GM21367 (cell line): Measurements from ENCODE around the gene CYP24A1.

Experiments used
- ATAC-seq: cut with Tn5 transposase; IDR thresholded peaks from one replicate; pipeline ENCODE4 v1.9.1; 2021; ENCODE audit not compliant: unreplicated experiment

The CYP24A1 gene

DNA sequence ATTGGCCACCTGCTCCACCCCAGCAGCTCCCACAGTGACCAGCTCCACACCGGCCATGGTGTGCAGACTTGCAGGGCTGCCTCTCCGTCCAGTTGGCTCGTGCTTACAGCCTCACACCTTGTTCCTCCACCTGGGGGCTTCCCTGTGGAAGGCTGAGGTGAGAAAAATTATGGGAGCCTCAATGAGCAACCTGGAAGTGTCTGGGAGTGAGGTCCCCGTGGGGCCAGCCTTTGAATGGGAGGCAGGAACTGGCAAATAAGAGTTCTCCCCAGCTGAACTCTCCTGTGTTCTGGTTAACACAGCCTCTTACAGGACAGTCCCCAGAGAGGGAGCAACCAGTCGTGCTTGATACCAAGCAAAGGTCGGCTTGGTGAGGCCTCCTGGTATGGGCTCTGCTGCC is 30.3 kb upstream of the CYP24A1 start:
- no peak for ATAC-seq

DNA sequence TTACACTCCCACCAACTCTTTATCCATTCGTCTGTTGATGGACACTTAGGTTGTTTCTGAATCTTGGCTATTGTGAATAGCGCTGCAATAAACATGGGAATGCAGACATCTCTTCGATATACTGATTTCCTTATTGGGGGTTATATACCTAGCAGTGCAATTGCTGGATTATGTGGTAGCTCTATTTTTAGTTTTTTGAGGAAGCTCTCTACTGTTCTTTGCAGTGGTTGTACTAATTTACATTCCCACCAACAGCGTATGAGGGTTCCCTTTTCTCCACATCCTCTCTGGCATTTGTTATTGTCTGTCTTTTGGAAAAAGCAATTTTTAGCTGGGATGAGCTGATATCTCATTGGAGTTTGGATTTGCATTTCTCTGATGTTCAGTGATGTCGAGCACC is 29.5 kb upstream of the CYP24A1 start:
- no peak for ATAC-seq

DNA sequence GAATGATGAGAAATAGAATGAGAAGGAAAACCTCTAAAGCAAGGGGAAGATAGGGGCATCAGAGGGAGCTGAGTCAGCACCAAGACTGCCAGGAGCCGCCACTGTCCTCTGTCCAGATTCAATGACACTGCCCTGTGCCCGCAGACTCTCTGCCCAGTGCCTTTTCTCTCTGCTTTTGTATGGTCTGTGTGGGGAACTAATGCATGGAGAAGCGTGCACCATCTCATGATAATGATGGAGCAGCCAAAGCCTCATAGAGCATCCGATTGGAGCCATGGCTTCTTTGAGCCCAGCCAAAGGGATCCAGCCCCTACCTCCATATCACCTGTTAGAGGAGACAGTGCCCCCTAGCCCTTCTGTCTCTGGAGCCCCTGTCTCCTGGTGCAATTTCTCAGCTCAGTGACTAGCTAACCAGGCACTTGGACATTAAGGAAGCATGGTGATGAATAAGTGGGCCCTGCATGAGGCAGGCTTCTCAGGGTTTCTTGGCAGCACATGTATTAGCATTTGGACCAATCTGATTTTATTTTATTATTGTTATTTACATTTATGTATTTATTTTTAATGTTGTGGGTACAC is 27.6 kb upstream of the CYP24A1 start:
- no peak for ATAC-seq

- ATAC-seq = no peak
Observed at GRCh38 chr20:54200487-54201267, 26.9 kb upstream of the CYP24A1 start.

GRCh38 chr20:54199721-54200176 is 26.0 kb upstream of the CYP24A1 start:
- ATAC-seq = no peak

DNA sequence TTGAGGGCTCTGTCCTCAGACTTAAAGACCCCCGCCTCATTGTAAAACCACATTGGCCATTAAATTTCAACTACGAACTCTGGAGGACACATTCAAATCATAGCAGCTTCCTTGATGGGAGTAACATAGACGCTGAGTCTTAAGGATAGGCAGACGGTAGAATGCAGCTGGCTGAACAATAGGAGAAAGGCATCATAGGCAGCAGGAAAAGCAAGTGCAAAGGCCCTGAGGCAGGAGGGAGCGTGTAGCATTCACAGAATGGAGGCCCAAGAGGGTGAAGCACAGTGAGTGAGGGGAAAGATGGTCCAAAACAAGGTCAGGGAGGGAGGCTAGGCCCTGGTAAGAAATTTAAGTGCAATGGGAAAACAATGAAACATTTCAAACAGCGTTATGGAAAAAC is 25.5 kb upstream of the CYP24A1 start:
- no peak for ATAC-seq

GRCh38 chr20:54197621-54198604 is 24.1 kb upstream of the CYP24A1 start:
- ATAC-seq = no peak

GRCh38 chr20:54195483-54196472 is 22.0 kb upstream of the CYP24A1 start:
- no peak for ATAC-seq

DNA sequence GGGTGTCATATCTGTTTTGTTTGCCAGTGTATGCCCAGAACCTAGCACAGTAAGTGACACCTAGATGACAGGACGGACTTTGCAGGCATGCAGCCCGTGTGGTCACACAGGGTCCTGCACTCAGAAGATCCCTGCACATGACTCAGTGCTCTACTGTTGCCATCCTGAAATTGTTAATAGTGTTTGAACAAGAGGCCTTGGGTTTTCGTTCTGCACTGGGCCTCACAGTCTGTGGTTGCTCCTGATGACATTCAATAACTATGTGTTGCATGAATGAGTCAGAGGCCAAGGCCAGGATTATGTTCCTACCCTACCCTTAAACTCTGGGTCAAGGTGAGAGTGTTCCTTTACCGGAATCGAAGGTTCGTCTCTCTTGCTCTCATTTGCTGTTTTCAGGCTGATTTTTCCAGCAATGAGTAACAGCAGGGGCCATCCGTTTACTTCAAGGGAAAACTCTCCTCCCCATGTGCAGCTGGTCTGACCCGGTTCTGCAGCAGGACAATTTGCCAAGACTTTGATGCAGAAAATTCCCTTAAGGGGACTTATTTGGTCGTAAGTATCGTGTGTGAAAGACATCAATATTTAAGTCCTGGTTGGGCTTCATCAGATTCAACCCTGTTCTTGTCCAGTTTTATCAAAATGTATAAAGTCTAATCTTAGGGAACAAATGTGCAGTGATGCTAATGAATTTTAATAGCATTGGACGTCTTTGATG is 21.1 kb upstream of the CYP24A1 start:
- ATAC-seq = no peak

DNA sequence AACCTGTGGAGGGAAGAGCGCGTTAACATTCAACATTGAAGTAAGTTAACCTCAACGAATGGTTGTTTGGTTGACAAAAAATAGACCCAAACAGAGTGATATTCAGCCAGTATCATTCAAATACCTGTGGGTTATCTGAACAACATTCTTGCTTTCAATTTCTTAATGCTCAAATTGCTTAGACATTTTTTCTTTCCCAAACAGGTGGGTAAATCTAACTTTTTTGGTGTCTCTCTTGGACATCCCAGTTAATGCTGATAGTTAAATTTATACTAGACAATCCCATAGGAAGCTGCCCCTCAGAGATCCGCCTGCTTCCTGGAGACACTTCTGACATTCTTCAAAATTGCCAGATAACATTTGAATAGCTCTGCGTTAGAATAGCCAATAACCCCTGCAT is 20.0 kb upstream of the CYP24A1 start:
- ATAC-seq = no peak

GRCh38 chr20:54190217-54190616 is 16.4 kb upstream of the CYP24A1 start:
- ATAC-seq = no peak

DNA sequence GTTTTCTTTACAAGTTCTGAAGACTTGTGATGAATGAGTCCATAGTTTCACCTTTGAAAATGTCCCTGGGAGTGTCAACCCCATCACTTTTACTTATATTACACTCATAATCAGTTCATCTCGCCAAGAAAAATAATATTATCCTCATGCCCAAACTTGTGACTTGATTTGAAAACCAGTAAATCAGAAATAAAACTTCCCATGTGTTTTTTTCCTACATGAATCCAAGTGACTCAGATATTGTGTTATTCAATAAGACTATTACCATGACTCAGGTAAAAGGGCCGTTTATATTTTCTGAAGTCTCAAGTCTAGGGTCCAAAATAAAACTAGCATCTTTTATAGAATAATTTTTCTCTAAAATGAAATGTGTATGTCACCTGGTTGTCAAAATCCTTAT is 15.8 kb upstream of the CYP24A1 start:
- ATAC-seq = no peak

- no peak for ATAC-seq
Observed at GRCh38 chr20:54188132-54188849, 14.5 kb upstream of the CYP24A1 start.

DNA sequence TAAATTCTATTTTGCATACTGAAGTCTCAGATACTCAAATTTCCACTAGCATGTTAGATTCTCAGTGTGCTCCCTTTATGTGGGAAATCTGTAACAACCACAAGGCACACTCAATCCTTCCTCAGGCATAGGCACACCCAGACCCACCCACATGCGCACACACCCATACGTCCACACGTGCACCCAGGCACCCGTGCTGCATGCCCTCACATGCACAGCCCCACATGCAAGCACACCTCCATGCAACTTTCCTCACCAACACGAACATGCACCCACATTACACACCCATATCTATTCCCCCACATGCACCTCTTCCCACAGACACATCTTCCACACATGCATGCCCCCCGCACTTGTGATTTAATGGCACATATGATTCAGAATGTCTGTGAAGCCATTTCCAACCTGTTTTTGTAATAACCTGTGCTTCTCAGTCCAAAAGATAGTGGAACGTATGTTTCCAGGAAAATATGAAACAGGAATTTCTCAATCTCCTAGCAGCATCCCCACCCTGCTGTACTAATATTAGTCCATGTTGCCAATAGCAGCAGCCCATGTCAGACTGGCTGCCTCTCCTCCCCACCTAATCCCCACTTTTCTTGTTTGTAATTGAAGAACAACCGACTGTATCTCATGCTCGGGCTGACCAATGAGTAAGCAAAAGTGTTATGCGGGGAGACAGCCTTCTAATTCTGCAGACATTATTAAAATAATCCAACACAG is 11.3 kb upstream of the CYP24A1 start:
- no peak for ATAC-seq

GRCh38 chr20:54184071-54184470 is 10.3 kb upstream of the CYP24A1 start:
- ATAC-seq = no peak

- ATAC-seq = no peak
Observed at GRCh38 chr20:54180931-54181330, 7.1 kb upstream of the CYP24A1 start.

DNA sequence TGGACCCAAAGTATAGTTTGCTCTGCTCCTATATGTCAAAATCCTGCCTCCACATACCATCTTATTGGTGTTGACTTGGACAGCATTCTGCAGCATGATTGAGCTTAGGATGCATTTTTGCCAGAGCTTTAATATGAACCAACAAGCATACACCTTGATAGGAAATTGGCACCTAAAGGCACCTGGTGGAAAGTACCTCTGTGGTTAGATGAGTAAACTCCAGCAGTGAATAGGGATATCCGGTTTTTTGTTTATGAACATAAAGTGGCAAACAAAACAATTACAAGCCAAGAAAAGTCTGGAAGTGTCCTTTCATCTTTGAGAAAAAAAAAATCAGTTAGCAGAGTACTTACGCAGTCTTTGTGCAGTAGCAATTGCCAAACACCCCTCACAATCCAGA is 6.2 kb upstream of the CYP24A1 start:
- no peak for ATAC-seq

DNA sequence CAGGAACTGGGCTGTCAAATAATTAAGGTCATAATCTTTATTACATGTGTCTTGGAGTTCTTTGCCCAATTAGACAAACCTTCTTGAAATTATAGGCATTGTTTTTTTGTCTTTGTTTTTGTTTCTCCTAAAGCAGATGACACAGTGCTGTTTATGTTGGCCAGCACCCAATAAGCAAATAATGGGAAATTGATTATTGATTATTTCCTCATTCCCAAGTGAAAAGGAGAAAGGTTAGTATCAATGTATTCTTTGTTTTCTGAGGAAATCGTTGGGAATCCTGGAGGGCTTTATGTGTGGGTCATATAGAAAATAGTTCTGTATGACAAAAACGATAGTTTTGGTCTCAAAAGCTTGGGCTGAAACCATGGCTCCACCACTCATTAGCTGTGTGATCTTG is 4.5 kb upstream of the CYP24A1 start:
- no peak for ATAC-seq
